ENCODE results near the gene HS1BP3.

DNA sequence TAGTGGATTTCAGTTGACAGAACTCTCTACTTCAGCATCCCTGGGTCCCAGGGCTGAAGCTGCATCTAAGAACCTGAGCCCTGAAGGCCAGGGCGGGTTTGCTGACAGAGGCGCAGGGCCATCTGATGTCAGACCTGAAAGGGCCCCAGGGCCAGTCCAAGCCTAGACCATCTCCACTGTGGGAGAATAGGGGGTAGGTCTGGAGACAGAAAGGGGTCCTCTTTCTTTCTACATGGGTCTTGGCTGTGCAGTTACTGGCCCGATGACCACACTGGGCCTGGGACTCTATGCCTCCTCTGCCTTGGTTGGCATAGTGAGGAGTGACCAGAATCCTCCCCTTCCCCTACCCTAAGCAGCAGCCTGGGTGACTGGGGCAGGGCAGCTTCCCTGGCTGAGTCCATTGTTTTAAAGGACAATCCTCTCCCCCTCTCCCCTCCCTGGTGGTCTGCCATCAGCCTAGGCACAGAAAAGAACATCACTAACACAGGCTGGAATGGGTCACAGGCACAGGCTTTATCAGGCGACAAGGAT, 34.5 kb downstream of the HS1BP3 start:
- TF ChIP-seq, protein P1, sequence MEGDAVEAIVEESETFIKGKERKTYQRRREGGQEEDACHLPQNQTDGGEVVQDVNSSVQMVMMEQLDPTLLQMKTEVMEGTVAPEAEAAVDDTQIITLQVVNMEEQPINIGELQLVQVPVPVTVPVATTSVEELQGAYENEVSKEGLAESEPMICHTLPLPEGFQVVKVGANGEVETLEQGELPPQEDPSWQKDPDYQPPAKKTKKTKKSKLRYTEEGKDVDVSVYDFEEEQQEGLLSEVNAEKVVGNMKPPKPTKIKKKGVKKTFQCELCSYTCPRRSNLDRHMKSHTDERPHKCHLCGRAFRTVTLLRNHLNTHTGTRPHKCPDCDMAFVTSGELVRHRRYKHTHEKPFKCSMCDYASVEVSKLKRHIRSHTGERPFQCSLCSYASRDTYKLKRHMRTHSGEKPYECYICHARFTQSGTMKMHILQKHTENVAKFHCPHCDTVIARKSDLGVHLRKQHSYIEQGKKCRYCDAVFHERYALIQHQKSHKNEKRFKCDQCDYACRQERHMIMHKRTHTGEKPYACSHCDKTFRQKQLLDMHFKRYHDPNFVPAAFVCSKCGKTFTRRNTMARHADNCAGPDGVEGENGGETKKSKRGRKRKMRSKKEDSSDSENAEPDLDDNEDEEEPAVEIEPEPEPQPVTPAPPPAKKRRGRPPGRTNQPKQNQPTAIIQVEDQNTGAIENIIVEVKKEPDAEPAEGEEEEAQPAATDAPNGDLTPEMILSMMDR (IDR thresholded peaks at IDR 0.05 in 8 of 11, conservative IDR thresholded peaks at IDR 0.05 in 3 of 11), result no peak
- TF ChIP-seq POLR2A (IDR thresholded peaks at IDR 0.05) (no peak), POLR2AphosphoS5 (IDR thresholded peaks at IDR 0.05) (no peak)

Data from spleen (tissue), 7 donors.